ENCODE measurements around the gene PPM1D.

DNA sequence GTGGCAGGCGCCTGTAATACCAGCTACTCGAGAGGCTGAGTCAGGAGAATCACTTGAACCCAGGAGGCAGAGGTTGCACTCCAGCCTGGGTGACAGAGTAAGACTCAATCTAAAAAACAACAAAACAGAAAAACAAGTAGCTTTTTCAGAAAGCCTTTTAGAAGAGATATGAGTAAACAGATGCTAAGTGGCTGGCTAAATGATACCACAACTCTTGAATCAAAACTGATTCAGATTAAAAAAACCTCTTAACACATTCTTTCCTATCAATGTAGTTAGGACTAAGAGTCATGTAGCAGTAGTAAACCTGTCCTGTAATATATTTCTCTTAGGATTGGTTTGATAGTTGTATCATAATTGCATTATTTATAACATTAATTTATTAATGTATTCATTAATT, 23.0 kb downstream of the PPM1D start:
- TF ChIP-seq, protein P1, sequence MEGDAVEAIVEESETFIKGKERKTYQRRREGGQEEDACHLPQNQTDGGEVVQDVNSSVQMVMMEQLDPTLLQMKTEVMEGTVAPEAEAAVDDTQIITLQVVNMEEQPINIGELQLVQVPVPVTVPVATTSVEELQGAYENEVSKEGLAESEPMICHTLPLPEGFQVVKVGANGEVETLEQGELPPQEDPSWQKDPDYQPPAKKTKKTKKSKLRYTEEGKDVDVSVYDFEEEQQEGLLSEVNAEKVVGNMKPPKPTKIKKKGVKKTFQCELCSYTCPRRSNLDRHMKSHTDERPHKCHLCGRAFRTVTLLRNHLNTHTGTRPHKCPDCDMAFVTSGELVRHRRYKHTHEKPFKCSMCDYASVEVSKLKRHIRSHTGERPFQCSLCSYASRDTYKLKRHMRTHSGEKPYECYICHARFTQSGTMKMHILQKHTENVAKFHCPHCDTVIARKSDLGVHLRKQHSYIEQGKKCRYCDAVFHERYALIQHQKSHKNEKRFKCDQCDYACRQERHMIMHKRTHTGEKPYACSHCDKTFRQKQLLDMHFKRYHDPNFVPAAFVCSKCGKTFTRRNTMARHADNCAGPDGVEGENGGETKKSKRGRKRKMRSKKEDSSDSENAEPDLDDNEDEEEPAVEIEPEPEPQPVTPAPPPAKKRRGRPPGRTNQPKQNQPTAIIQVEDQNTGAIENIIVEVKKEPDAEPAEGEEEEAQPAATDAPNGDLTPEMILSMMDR (conservative IDR thresholded peaks at IDR 0.05; ENCODE audit: low read length), result no peak
- no peak for TF ChIP-seq EZH2phosphoT487 (IDR thresholded peaks at IDR 0.05; ENCODE audit: borderline replicate concordance)

All from Loucy (cell line).